GM18868 (cell line): ENCODE results near the gene ZNF385C.

ENCODE experiments used
- ATAC-seq: cut with Tn5 transposase; IDR thresholded peaks from one replicate; pipeline ENCODE4 v1.9.1; 2021; ENCODE audit warnings: mild to moderate bottlenecking, moderate library complexity; ENCODE audit not compliant: unreplicated experiment

The ZNF385C gene

GRCh38 chr17:42126836-42127235, 28.6 kb upstream of the ZNF385C start:
- ATAC-seq: no peak

GRCh38 chr17:42125565-42125964, 27.3 kb upstream of the ZNF385C start:
- no peak for ATAC-seq

GRCh38 chr17:42124256-42124655, 26.0 kb upstream of the ZNF385C start:
- ATAC-seq: no peak

GRCh38 chr17:42122371-42123303, 24.4 kb upstream of the ZNF385C start, which contains the start of gene HSPB9:
Gene HSPB9, plus strand, starts transcription at chr17:42122804. Its CDS starts 47 bp downstream, at chr17:42122851.
- ATAC-seq: no peak

GRCh38 chr17:42120770-42121769, 22.8 kb upstream of the ZNF385C start, which contains the start of gene KAT2A:
Gene KAT2A, minus strand, starts transcription at chr17:42121367. Its CDS starts 63 bp downstream, at chr17:42121304.
- peak; percentile 74 for ATAC-seq

GRCh38 chr17:42120161-42120769, 22.0 kb upstream of the ZNF385C start:
- no peak for ATAC-seq

- ATAC-seq: no peak
These were observed 21.0 kb upstream of the ZNF385C start for GRCh38 chr17:42119301-42119700.

GRCh38 chr17:42118545-42118944, 20.3 kb upstream of the ZNF385C start:
- no peak for ATAC-seq

GRCh38 chr17:42118126-42118510, 19.8 kb upstream of the ZNF385C start:
- no peak for ATAC-seq

GRCh38 chr17:42117397-42118125, 19.3 kb upstream of the ZNF385C start:
- no peak for ATAC-seq

- ATAC-seq: no peak
These were observed 18.6 kb upstream of the ZNF385C start for GRCh38 chr17:42116705-42117396.

- ATAC-seq: no peak
These were observed 15.8 kb upstream of the ZNF385C start for GRCh38 chr17:42114118-42114517.

- ATAC-seq: no peak
These were observed 15.2 kb upstream of the ZNF385C start for GRCh38 chr17:42113293-42114069.

GRCh38 chr17:42112552-42113176, 14.4 kb upstream of the ZNF385C start, which contains the start of gene DHX58:
Gene DHX58, minus strand, starts transcription at chr17:42112714. Its CDS starts 822 bp downstream, at chr17:42111892.
- ATAC-seq: peak; percentile 76

GRCh38 chr17:42111871-42112551, 13.7 kb upstream of the ZNF385C start:
- ATAC-seq: peak; percentile 16

GRCh38 chr17:42111265-42111636, 13.0 kb upstream of the ZNF385C start:
- ATAC-seq: no peak
